GM21528 (cell line): ENCODE data around the gene FRAS1.

Experiments used
- ATAC-seq: cut with Tn5 transposase; IDR thresholded peaks from one replicate; pipeline ENCODE4 v1.9.1; 2021; ENCODE audit warnings: mild to moderate bottlenecking, moderate library complexity; ENCODE audit not compliant: unreplicated experiment, low FRiP score

Gene FRAS1

GRCh38 chr4:78356251-78356786 lies 299.2 kb downstream of the FRAS1 start:
- ATAC-seq = no peak

GRCh38 chr4:78357122-78357521 lies 300.0 kb downstream of the FRAS1 start:
- ATAC-seq = no peak

GRCh38 chr4:78360466-78360865 lies 303.3 kb downstream of the FRAS1 start:
- no peak for ATAC-seq

- no peak for ATAC-seq
Observed at GRCh38 chr4:78361621-78362120, 304.5 kb downstream of the FRAS1 start.

- ATAC-seq = no peak
Observed at GRCh38 chr4:78362310-78362709, 305.2 kb downstream of the FRAS1 start.

- ATAC-seq = no peak
Observed at GRCh38 chr4:78363031-78363570, 306.0 kb downstream of the FRAS1 start.

- no peak for ATAC-seq
Observed at GRCh38 chr4:78369679-78370078, 312.6 kb downstream of the FRAS1 start.

GRCh38 chr4:78370631-78371372 lies 313.7 kb downstream of the FRAS1 start:
- no peak for ATAC-seq

GRCh38 chr4:78372355-78372988 lies 315.3 kb downstream of the FRAS1 start:
- no peak for ATAC-seq

GRCh38 chr4:78377555-78377954 lies 320.4 kb downstream of the FRAS1 start:
- no peak for ATAC-seq

- no peak for ATAC-seq
Observed at GRCh38 chr4:78379040-78379439, 321.9 kb downstream of the FRAS1 start.

GRCh38 chr4:78379991-78380729 lies 323.0 kb downstream of the FRAS1 start:
- ATAC-seq = no peak

GRCh38 chr4:78386679-78387078 lies 329.6 kb downstream of the FRAS1 start:
- ATAC-seq = no peak

- no peak for ATAC-seq
Observed at GRCh38 chr4:78395642-78396041, 338.5 kb downstream of the FRAS1 start.

GRCh38 chr4:78396613-78397291 lies 339.6 kb downstream of the FRAS1 start:
- ATAC-seq = no peak

GRCh38 chr4:78397292-78397630 lies 340.1 kb downstream of the FRAS1 start:
- no peak for ATAC-seq

GRCh38 chr4:78409612-78410202 lies 352.6 kb downstream of the FRAS1 start:
- no peak for ATAC-seq

GRCh38 chr4:78410225-78410624 lies 353.1 kb downstream of the FRAS1 start:
- no peak for ATAC-seq

- ATAC-seq = no peak
Observed at GRCh38 chr4:78410676-78411075, 353.6 kb downstream of the FRAS1 start.

- no peak for ATAC-seq
Observed at GRCh38 chr4:78414116-78414515, 357.0 kb downstream of the FRAS1 start.
